HL-60/S4 (cell line): Measurements from ENCODE around the gene TIPRL.

ENCODE experiments used
- in situ Hi-C: fragments of 300-500 bp; cut with MboI; formaldehyde crosslinking; loops from 2 replicates; pipeline ENCODE4 v1.14.3; 2022; ENCODE audit warnings: low sequenced_read_pairs

TIPRL gene

GRCh38 chr1:168245042-168245441, 66.3 kb downstream of the TIPRL start:
- in situ Hi-C loops, result no loop called here

GRCh38 chr1:168246506-168246905, 67.7 kb downstream of the TIPRL start:
- in situ Hi-C loops, result no loop called here
